ENCODE measurements around the gene ZBTB5.

Gene ZBTB5

DNA sequence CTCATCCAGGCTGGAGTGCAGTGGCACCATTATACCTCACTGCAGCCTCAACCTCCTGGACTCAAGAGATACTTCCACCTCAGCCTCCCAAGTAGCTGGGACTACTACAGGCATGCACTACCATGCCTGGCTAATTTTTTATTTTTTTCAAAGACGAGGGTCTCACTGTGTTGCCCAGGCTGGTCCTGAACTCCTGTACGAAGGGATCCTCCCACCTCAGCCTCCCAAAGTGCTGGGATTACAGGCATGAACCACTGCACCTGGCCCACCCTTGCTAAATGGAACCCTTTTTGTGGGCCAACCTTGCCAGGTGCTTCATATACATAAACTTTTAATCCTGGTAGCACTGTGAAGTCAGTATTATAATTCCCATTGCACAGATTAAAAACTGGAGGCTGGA is 41.7 kb downstream of the ZBTB5 start:
- DNase-seq, result no peak

- DNase-seq, result peak; percentile 79
Measured at GRCh38 chr9:37422289-37423104, 42.8 kb downstream of the ZBTB5 start, which contains the start of gene GRHPR. Gene GRHPR (plus strand): TSS chr9:37422696. CDS start chr9:37422751, 55 bp downstream.

GRCh38 chr9:37421914-37422288 is 43.3 kb downstream of the ZBTB5 start:
- no peak for DNase-seq

- no peak for DNase-seq
Measured at GRCh38 chr9:37420271-37421215, 44.7 kb downstream of the ZBTB5 start.

DNA sequence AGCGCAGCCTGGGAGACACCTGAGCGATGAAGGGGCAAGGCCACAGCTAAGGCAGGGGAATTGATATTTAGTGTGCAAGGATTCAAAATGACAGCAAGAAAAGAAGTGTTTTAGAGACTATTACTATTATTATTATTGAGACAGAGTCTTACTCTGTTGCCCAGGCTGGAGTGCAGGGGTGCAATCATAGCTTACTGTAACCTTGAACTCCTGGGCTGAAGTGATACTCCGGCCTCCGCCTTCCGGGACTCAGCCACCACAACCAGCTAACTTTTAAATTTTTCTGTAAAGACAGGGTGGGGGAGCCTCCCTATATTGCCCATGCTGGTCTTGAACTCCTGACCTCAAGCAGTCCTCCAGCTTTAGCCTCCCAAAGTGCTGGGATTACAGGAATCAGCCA is 46.0 kb downstream of the ZBTB5 start:
- DNase-seq, result no peak

GRCh38 chr9:37417857-37418618 is 47.2 kb downstream of the ZBTB5 start:
- no peak for DNase-seq

DNA sequence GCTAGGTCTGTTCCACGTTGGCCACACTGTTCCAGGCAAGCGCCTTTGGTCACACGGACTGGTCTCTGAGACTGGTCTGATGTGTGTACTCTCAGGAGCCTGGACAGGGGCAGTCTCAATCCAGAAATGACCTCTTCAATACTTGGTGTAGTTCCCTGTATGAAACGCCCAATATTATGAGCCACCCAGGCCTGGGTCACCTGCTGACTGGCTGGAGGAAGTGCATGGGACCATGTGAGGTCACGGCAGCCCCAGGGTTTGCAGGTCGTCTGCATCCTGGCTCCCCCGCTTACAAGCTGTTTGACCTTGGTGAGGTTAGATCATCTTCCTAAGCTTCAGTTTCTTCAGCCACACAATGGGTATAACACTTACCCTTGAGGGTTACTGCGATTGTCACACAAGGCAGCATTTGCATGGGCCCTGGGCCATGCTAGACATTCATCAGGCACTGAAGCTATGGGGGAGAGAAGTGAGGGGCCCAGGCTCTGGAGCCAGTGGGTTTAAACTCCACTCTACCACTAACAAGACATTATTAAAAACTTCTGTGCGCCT is 47.9 kb downstream of the ZBTB5 start:
- DNase-seq, result no peak

DNA sequence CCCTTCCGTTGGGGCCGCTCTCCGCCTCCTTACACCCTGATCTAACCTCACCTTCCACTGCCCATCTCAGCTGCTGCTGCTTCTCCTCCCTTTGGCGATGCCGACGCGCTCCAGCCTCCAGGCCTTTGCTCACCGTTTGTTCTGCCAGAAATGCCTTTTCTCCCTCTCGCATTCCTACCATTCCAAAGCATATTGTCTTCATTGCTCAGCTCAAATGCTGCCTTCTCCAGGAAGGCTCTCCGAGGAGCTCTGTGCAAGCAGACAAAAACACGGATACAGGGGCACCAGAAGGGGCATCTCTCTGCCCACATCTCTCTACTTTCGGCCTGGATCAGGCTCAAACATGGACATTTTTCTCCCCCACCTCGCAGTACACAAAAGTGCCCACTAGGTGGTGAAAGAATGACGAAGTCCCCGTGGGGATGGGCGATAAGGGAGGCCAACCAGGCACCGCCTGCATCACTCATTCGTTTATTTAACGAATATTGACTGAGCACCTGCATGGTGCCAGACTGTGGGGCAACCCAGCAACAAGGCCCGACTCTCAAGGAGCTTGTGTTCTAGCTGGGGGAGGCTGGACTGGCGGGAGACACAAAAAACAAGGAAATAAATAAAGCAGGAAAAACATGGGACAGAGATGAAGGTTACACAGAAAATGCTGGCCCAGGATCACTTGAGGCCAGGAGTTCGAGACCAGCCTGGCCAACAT is 50.1 kb downstream of the ZBTB5 start:
- DNase-seq, result peak; percentile 53

GRCh38 chr9:37414503-37414943 is 50.7 kb downstream of the ZBTB5 start:
- no peak for DNase-seq

GRCh38 chr9:37413311-37413710 is 51.9 kb downstream of the ZBTB5 start:
- DNase-seq, result no peak

- DNase-seq, result no peak
Measured at GRCh38 chr9:37412431-37413151, 52.7 kb downstream of the ZBTB5 start.

- DNase-seq, result no peak
Measured at GRCh38 chr9:37410969-37411785, 54.1 kb downstream of the ZBTB5 start.

DNA sequence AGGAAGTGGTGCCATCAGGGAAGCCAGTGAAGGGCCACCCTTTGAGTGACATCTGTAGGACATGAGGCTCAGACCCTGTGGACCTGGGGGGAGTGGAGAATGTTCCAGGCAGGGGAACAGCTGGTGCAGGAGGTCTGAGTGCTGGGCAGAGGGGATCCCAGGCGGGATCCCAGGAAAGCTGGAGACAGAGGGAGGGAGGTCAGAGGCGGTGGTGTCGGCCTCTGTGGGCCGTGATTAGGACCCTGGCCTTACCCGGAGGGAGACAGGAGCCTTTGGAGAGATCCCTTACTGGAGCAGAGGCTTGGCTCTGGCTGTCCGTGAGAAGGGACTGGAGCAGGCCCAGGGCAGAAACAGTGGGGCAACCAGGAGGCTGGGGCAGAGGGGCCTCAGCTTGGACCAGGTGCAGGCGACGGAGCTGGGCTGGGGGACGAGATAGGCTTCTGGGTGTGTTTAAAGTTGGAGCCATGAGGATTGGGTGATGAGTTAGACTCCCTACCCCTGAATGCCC is 54.8 kb downstream of the ZBTB5 start:
- no peak for DNase-seq

- peak; percentile 28 for DNase-seq
Measured at GRCh38 chr9:37408933-37409710, 56.1 kb downstream of the ZBTB5 start.

DNA sequence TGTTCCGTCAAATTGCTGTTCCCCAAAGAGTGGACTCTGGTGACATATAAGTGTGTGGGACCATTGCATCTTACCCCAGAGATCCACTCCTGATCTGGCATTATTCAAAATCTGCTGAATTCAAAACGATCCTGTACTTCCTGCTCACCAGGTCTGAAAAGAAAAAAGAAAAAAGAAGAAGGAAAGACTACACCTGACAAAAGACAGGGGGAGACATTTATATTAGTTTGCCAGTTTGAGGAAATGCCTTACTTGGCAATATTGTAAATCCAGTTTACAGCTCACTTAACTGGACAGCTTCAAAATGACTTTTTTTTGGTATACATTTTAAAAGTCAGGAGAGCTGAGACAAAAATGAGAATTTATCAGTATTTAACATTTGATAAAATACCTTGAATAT is 57.8 kb downstream of the ZBTB5 start:
- no peak for DNase-seq

DNA sequence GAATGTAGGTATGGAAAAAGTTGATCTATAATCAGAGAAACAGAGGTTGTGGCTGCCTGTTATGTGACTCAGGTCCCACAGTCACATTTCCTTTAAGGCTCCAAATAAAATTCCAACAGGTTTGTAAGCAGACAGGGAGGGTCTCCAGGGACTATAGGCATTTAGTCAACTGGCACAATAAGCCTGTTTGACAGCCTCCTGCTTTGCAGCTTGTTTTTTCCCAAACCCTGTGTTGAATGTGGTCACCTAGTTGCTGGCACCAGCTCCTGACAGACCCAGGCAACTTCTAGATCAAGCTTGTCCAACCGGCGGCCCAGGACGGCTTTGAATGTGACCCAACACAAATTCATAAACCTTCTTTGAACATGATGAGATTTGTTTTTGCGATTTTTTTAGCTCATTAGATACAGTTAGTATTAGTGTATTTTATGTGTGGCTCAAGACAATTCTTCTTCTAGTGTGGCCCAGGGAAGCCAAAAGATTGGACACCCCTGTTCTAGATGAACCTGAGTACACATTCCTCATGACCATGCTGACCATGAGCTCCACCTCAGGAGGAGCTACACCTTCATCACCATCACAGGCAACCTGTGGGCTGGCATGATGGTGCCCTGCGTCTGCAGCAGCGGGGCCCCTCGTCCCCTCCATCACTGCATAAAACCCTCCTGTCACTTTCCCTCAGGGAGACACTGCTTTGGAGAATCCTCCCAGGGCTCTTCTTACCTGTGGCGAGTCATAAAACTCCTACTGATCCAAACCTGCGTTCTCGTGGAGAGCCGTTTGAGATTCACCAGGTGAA is 58.4 kb downstream of the ZBTB5 start:
- DNase-seq, result no peak

GRCh38 chr9:37405764-37406380 is 59.4 kb downstream of the ZBTB5 start:
- DNase-seq, result no peak

GRCh38 chr9:37405350-37405749 is 59.9 kb downstream of the ZBTB5 start:
- DNase-seq, result no peak
